OCI-LY1 (cell line): ENCODE data around the gene MRPL3.

Source experiments
- H2AFZ ChIP-seq: fragments of 200-600 bp; sonication (generic), shearing (Covaris generic); 2 replicates; pipeline ENCODE4 v1.6.0; 2014; ENCODE audit warnings: antibody characterized with exemption, mild to moderate bottlenecking, low read length
- H3F3A ChIP-seq: fragments of 200-600 bp; sonication (generic), shearing (Covaris generic); 2 replicates; pipeline ENCODE4 v1.6.0; 2014; ENCODE audit warnings: mild to moderate bottlenecking, antibody characterized with exemption, low read length, moderate library complexity; ENCODE audit not compliant: insufficient read depth
- H3K27ac ChIP-seq: fragments of 200-600 bp; sonication (generic); 2 replicates; pipeline ENCODE4 v1.5.1; 2014; ENCODE audit warnings: low read length, mixed run types, mild to moderate bottlenecking, low read depth; ENCODE audit not compliant: poor library complexity, severe bottlenecking
- H3K27me3 ChIP-seq: fragments of 200-600 bp; sonication (generic); 2 replicates; pipeline ENCODE4 v1.6.0; 2014; ENCODE audit warnings: antibody characterized with exemption, mild to moderate bottlenecking, low read length, moderate library complexity; ENCODE audit not compliant: insufficient read depth
- H3K36me3 ChIP-seq: fragments of 200-600 bp; sonication (generic); 2 replicates; pipeline ENCODE4 v1.6.1; 2014; ENCODE audit warnings: mild to moderate bottlenecking, antibody characterized with exemption, low read length, moderate library complexity, mixed read lengths; ENCODE audit not compliant: insufficient read depth
- H3K4me1 ChIP-seq: fragments of 200-600 bp; sonication (generic); 2 replicates; pipeline ENCODE4 v1.5.1; 2014; ENCODE audit warnings: mild to moderate bottlenecking, low read length, moderate library complexity; ENCODE audit not compliant: insufficient read depth, severe bottlenecking
- H3K4me2 ChIP-seq: fragments of 200-600 bp; sonication (generic), shearing (Covaris generic); 2 replicates; pipeline ENCODE4 v1.6.1; 2014; ENCODE audit warnings: low read length
- H3K4me3 ChIP-seq: fragments of 200-600 bp; sonication (generic); 2 replicates; pipeline ENCODE4 v1.5.1; 2014; ENCODE audit warnings: low read length, low read depth, mild to moderate bottlenecking, mixed read lengths; ENCODE audit not compliant: poor library complexity, severe bottlenecking
- H3K79me2 ChIP-seq: fragments of 200-600 bp; shearing (Covaris generic); 2 replicates; pipeline ENCODE4 v1.6.1; 2016; ENCODE audit warnings: mixed run types, low read length, mixed read lengths; ENCODE audit not compliant: insufficient read depth
- H3K9ac ChIP-seq: fragments of 200-600 bp; sonication (generic), shearing (Covaris generic); 2 replicates; pipeline ENCODE4 v1.6.1; 2014; ENCODE audit warnings: mild to moderate bottlenecking, low read length, mixed read lengths
- H3K9me2 ChIP-seq: fragments of 200-600 bp; sonication (generic), shearing (Covaris generic); 2 replicates; pipeline ENCODE4 v1.6.1; 2014; ENCODE audit warnings: low read depth, mild to moderate bottlenecking, low read length, mixed read lengths
- H3K9me3 ChIP-seq: fragments of 200-600 bp; shearing (Covaris generic); 2 replicates; pipeline ENCODE4 v1.6.1; 2014; ENCODE audit warnings: low read length, mixed read lengths
- H4K20me1 ChIP-seq: fragments of 200-600 bp; sonication (generic), shearing (Covaris generic); 2 replicates; pipeline ENCODE4 v1.6.0; 2016; ENCODE audit warnings: mild to moderate bottlenecking, low read length; ENCODE audit not compliant: insufficient read depth
- CTCF ChIP-seq: fragments of 200-600 bp; sonication (generic), shearing (Covaris generic); IDR thresholded peaks from 2 replicates; pipeline ENCODE4 v1.5.1; 2017; ENCODE audit warnings: mild to moderate bottlenecking, antibody characterized with exemption, low read length, moderate library complexity, mixed read lengths
- EZH2 ChIP-seq: fragments of 200-600 bp; sonication (generic), shearing (Covaris generic); IDR thresholded peaks from 2 replicates; pipeline ENCODE4 v1.8.0; 2017; ENCODE audit warnings: borderline replicate concordance, mixed run types, mild to moderate bottlenecking, antibody characterized with exemption, low read length, moderate library complexity, mixed read lengths

MRPL3 gene

GRCh38 chr3:131417751-131418150, 85.0 kb downstream of the MRPL3 start:
- no peak overlapping the region for H3K9ac ChIP-seq
- H3K27ac ChIP-seq = no peak overlapping the region
- H3K9me3 ChIP-seq = no peaks in the 10 kb centered on the region
- no peaks in the 10 kb centered on the region for H3K9me2 ChIP-seq
- no peaks in the 10 kb centered on the region for H3F3A ChIP-seq
- H3K4me3 ChIP-seq = no peak overlapping the region
- H3K4me1 ChIP-seq = no peaks in the 10 kb centered on the region
- no peak for TF ChIP-seq CTCF
- no peak for TF ChIP-seq EZH2
- no peaks in the 10 kb centered on the region for H3K36me3 ChIP-seq
- no peak overlapping the region for H3K4me2 ChIP-seq
- no peaks in the 10 kb centered on the region for H4K20me1 ChIP-seq
- H3K27me3 ChIP-seq = no peaks in the 10 kb centered on the region
- no peaks in the 10 kb centered on the region for H3K79me2 ChIP-seq
- no peak overlapping the region for H2AFZ ChIP-seq
